HepG2 (cell line): Measurements from ENCODE around the gene F8A2. TPM values are rescaled to one million over a fixed set of nuclear protein-coding genes. Genes with fewer than 3 reads are reported as not detected.
"Not testable (repeated sequence)": the region's sequence is repeated elsewhere in the genome, so short reads cannot be mapped to it uniquely, and the experiment has no call there.

ENCODE experiments used
- ATAC-seq: fragments of 200-7000 bp; cut with Tn5 transposase; 3 replicates; pipeline ENCODE4 v1.9.1; 2020; ENCODE audit warnings: mild to moderate bottlenecking, moderate library complexity
- BruUV-seq: library from RNA; stranded (reverse); fragments of 400-500 nt; replicated peaks from 2 replicates; lab custom pipeline; 2021; lab: Mats Ljungman, UMichigan
- CTCF ChIA-PET: fragments of 300-600 bp; formaldehyde crosslinking; extraction: SDS; loops from one replicate; lab custom pipeline; 2021; ENCODE audit warnings: low total read pairs, inconsistent platforms, low intra/inter-chr PET ratio; lab: Yijun Ruan, JAX
- POLR2A ChIA-PET: fragments of 350-600 bp; sonication (Branson Sonifier 250); formaldehyde crosslinking; loops from one replicate; lab custom pipeline; 2020; ENCODE audit warnings: antibody characterized with exemption, inconsistent platforms; lab: Yijun Ruan, JAX
- DNase-seq: peaks from one replicate; pipeline ENCODE4 v3.0.0-alpha.2; 2015; ENCODE audit warnings: low spot score
- FAIRE-seq: peaks from 3 replicates; lab custom pipeline; 2011; peaks lifted over from hg19 to GRCh38; lab: Jason Lieb, UNC
- H2AFZ ChIP-seq: one replicate; pipeline ENCODE4 v1.6.1; 2011; ENCODE audit warnings: low read length, inconsistent platforms
- H3K27ac ChIP-seq: fragments of 300-600 bp; 3 replicates; pipeline ENCODE4 v1.8.0; 2011; ENCODE audit warnings: mixed run types, mild to moderate bottlenecking, mixed read lengths, low read length, inconsistent platforms; ENCODE audit not compliant: insufficient read depth; ENCODE audit errors: extremely low read length
- H3K27me3 ChIP-seq, 2 experiments: fragments of 200-600 bp in 1 of 2; 2 replicates in 1 of 2; 3 replicates in 1 of 2; pipeline versions ENCODE4 v1.6.0 to v1.8.0; 2011; ENCODE audit warnings: low read length in 2 of 2, mild to moderate bottlenecking in 2 of 2, moderate library complexity in 2 of 2, inconsistent platforms in 1 of 2; ENCODE audit not compliant: insufficient read depth in 2 of 2, control insufficient read depth in 1 of 2
- H3K36me3 ChIP-seq, 2 experiments: fragments of 200-600 bp in 1 of 2; replicated peaks in 1 of 2; 2 replicates in 1 of 2; 3 replicates in 1 of 2; pipeline versions ENCODE4 v1.5.1 to v1.8.0; 2011; ENCODE audit warnings: low read length in 2 of 2, inconsistent platforms in 1 of 2; ENCODE audit not compliant: insufficient read depth in 2 of 2, control insufficient read depth in 1 of 2
- H3K4me1 ChIP-seq: 2 replicates; pipeline ENCODE4 v1.5.1; 2012; ENCODE audit warnings: low read length, inconsistent platforms; ENCODE audit not compliant: insufficient read depth
- H3K4me2 ChIP-seq: 2 replicates; pipeline ENCODE4 v1.6.0; 2011; ENCODE audit warnings: low read depth, low read length, inconsistent platforms
- H3K4me3 ChIP-seq, 3 experiments: fragments of 200-600 bp in 1 of 3; sonication (generic), shearing (Covaris generic) in 1 of 3; replicated peaks in 1 of 3; 2 replicates each; pipeline ENCODE4 v1.5.1; 2011 to 2016; ENCODE audit warnings: low read length in 3 of 3, inconsistent platforms in 2 of 3, low read depth in 2 of 3, mild to moderate bottlenecking in 2 of 3, control low read depth in 1 of 3, mixed read lengths in 1 of 3; ENCODE audit not compliant: insufficient read depth in 1 of 3
- H3K79me2 ChIP-seq: one replicate; pipeline ENCODE4 v1.6.1; 2011; ENCODE audit warnings: low read length, inconsistent platforms; ENCODE audit not compliant: insufficient read depth
- H3K9ac ChIP-seq: 2 replicates; pipeline ENCODE4 v1.6.0; 2011; ENCODE audit warnings: mild to moderate bottlenecking, low read depth, low read length, inconsistent platforms; ENCODE audit not compliant: insufficient read depth
- H3K9me3 ChIP-seq: 2 replicates; pipeline ENCODE4 v1.5.1; 2012; ENCODE audit warnings: mild to moderate bottlenecking, low read length
- H4K20me1 ChIP-seq: 2 replicates; pipeline ENCODE4 v1.6.0; 2011; ENCODE audit warnings: inconsistent platforms, mild to moderate bottlenecking, low read length, moderate library complexity; ENCODE audit not compliant: insufficient read depth
- WGBS: methylation state at CpG from one replicate; pipeline ENCODE4 v1.1.6; 2017; ENCODE audit warnings: low lambda C conversion rate; 5-methylcytosine and 5-hydroxymethylcytosine counted together
- in situ Hi-C: cut with HindIII; loops from 2 replicates; pipeline ENCODE4 v1.10.0; 2017; ENCODE audit warnings: low pct_unique_long_range_greater_than_20kb; ENCODE audit not compliant: extremely low pct_ligation_motif_present
- intact Hi-C: fragments of 100-400 bp; cut with micrococcal nuclease; formaldehyde crosslinking; loops from one replicate; pipeline ENCODE4 v1.10.0; 2022; ENCODE audit not compliant: unreplicated experiment
- polyA plus RNA-seq, 8 experiments: library from polyadenylated mRNA; depleted of rRNA in 3 of 8; stranded (reverse) in 7 of 8; unstranded in 1 of 8; fragments of >200 nt; fragmentation: Illumina TruSeq in 4 of 8; extraction: Trizol in 4 of 8; gene quantifications; 2 replicates each; pipeline versions ENCODE4 v1.2.1 to v1.2.3, GENCODE V29; 2011 to 2016; ENCODE audit warnings: low read depth in 4 of 8, missing spikeins in 1 of 8, mixed read lengths in 1 of 8; ENCODE audit not compliant: insufficient read depth in 1 of 8
- total RNA-seq, 5 experiments: library from RNA; depleted of rRNA; stranded (reverse); fragments of >200 nt; fragmentation: Illumina TruSeq; extraction: Trizol; gene quantifications; 2 replicates each; pipeline ENCODE4 v1.2.3, GENCODE V29; 2016; ENCODE audit warnings: low read depth in 1 of 5

Gene F8A2
- total and polyA plus RNA-seq, 2 of the 13 experiments (the other 11 are each of a cell fraction or from before 2014, with no cell fraction given), result not detected

- FAIRE-seq, H3K4me3 ChIP-seq, H3K27ac ChIP-seq, H3K9me3 ChIP-seq, intact Hi-C loops, H2AFZ ChIP-seq, in situ Hi-C loops, ATAC-seq, H3K4me1 ChIP-seq, H3K4me2 ChIP-seq, H3K9ac ChIP-seq, H3K36me3 ChIP-seq, H3K27me3 ChIP-seq, DNase-seq, H3K79me2 ChIP-seq, BruUV-seq, CTCF ChIA-PET, POLR2A ChIA-PET, H4K20me1 ChIP-seq: not testable (repeated sequence)
- WGBS, result no CpG with 5 or more reads among the region's 1 CpG
These were observed 36.2 kb upstream of the F8A2 start for GRCh38 chrX:155345689-155346088.

- POLR2A ChIA-PET, FAIRE-seq: not testable (repeated sequence)
These were observed 32.4 kb upstream of the F8A2 start for GRCh38 chrX:155349448-155349847.

GRCh38 chrX:155363712-155364111, 18.2 kb upstream of the F8A2 start:
- H4K20me1 ChIP-seq, H3K4me2 ChIP-seq, H3K9me3 ChIP-seq, CTCF ChIA-PET, POLR2A ChIA-PET, ATAC-seq, H3K79me2 ChIP-seq, H3K9ac ChIP-seq, H3K4me1 ChIP-seq, H3K4me3 ChIP-seq, H2AFZ ChIP-seq, intact Hi-C loops, H3K27ac ChIP-seq, in situ Hi-C loops, BruUV-seq, H3K27me3 ChIP-seq, H3K36me3 ChIP-seq, FAIRE-seq, DNase-seq: not testable (repeated sequence)
- no CpG with 5 or more reads among the region's 7 CpGs for WGBS

More at GRCh38 chrX:155349448-155349847, 32.4 kb upstream of the F8A2 start:
- H3K79me2 ChIP-seq, DNase-seq, H3K9ac ChIP-seq, H2AFZ ChIP-seq, BruUV-seq, H3K27me3 ChIP-seq, H3K4me1 ChIP-seq, in situ Hi-C loops, H3K9me3 ChIP-seq, H3K4me3 ChIP-seq, H4K20me1 ChIP-seq, H3K27ac ChIP-seq, CTCF ChIA-PET, ATAC-seq, H3K36me3 ChIP-seq, intact Hi-C loops, H3K4me2 ChIP-seq: not testable (repeated sequence)
- no CpG with 5 or more reads among the region's 4 CpGs for WGBS

GRCh38 chrX:155373777-155374458, 8.0 kb upstream of the F8A2 start:
- H3K4me1 ChIP-seq, FAIRE-seq, H3K9me3 ChIP-seq, CTCF ChIA-PET, intact Hi-C loops, BruUV-seq, H3K79me2 ChIP-seq, H3K27me3 ChIP-seq, H3K4me3 ChIP-seq, H3K9ac ChIP-seq, in situ Hi-C loops, ATAC-seq, H3K36me3 ChIP-seq, DNase-seq, H2AFZ ChIP-seq, POLR2A ChIA-PET, H4K20me1 ChIP-seq, H3K27ac ChIP-seq, H3K4me2 ChIP-seq: not testable (repeated sequence)
- WGBS, result no CpG with 5 or more reads among the region's 9 CpGs
